Esophagus squamous epithelium (tissue), 4 donors: ENCODE measurements around the gene SBNO2.

Source experiments
- CTCF ChIP-seq, 6 experiments: fragments of 450-650 bp in 4 of 6; fragments of 200-600 bp in 2 of 6; sonication (generic) in 2 of 6; IDR thresholded peaks; one replicate each; pipeline ENCODE4 v1.5.1; 2016 to 2019; ENCODE audit warnings: antibody characterized with exemption in 6 of 6, mild to moderate bottlenecking in 4 of 6, moderate library complexity in 4 of 6
- POLR2A ChIP-seq, 4 donors: fragments of 450-650 bp; IDR thresholded peaks; one replicate each; pipeline ENCODE4 v1.6.1; 2017; ENCODE audit warnings: antibody characterized with exemption in 4 of 4, mild to moderate bottlenecking in 4 of 4, moderate library complexity in 3 of 4

GRCh38 chr19:1158885-1159448, 15.1 kb downstream of the SBNO2 start:
- TF ChIP-seq POLR2A (IDR thresholded peaks at IDR 0.05) (no peak), CTCF (IDR thresholded peaks at IDR 0.05) (no peak)
